ENCODE data around the gene ZNF692.

Gene ZNF692

DNA sequence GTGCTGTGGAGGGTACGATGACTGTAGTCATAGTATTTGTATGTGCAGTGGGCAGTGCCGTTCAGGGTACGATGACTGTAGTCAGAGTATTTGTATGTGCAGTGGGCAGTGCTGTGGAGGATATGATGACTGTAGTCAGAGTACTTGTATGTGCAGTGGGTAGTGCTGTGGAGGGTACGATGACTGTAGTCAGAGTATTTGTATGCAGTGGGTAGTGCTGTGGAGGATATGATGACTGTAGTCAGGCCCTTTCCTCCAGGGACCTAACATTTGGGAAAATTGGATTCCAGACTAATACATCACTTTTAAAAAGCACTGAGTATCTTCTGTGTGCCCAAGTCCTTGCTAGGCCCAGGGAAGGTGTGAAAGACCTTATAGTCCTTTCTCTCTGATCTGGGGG lies 17.9 kb downstream of the ZNF692 start:
- TF ChIP-seq FOXP2 (optimal IDR thresholded peaks at IDR 0.05; ENCODE audit: borderline replicate concordance, extremely low read depth, extremely low read length, insufficient read depth) (no peak), POLR2AphosphoS5 (IDR thresholded peaks at IDR 0.05; ENCODE audit: low read depth, low read length) (no peak)
- TF ChIP-seq, protein P1, sequence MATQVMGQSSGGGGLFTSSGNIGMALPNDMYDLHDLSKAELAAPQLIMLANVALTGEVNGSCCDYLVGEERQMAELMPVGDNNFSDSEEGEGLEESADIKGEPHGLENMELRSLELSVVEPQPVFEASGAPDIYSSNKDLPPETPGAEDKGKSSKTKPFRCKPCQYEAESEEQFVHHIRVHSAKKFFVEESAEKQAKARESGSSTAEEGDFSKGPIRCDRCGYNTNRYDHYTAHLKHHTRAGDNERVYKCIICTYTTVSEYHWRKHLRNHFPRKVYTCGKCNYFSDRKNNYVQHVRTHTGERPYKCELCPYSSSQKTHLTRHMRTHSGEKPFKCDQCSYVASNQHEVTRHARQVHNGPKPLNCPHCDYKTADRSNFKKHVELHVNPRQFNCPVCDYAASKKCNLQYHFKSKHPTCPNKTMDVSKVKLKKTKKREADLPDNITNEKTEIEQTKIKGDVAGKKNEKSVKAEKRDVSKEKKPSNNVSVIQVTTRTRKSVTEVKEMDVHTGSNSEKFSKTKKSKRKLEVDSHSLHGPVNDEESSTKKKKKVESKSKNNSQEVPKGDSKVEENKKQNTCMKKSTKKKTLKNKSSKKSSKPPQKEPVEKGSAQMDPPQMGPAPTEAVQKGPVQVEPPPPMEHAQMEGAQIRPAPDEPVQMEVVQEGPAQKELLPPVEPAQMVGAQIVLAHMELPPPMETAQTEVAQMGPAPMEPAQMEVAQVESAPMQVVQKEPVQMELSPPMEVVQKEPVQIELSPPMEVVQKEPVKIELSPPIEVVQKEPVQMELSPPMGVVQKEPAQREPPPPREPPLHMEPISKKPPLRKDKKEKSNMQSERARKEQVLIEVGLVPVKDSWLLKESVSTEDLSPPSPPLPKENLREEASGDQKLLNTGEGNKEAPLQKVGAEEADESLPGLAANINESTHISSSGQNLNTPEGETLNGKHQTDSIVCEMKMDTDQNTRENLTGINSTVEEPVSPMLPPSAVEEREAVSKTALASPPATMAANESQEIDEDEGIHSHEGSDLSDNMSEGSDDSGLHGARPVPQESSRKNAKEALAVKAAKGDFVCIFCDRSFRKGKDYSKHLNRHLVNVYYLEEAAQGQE (IDR thresholded peaks at IDR 0.05; ENCODE audit: insufficient read depth in 1 of 2, low read depth in 2 of 2, low read length in 2 of 2) = no peak

DNA sequence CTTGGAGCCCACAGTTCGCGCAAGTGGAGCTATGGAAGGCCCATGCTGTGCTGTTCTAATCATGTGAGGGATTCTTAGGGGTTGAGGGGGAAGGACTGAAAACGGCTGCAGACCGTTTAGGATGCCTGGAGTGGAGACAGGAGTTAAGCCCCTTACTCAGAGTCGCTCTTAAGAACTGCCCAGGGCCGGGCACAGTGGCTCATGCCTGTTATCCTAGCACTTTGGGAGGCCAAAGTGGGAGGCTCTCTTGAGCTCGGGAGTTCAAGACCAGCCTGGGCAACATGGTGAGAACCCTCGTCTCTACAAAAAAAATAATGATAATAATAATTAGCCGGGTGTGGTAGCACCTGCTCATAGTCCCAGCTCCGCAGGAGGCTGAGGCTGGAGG lies 19.7 kb downstream of the ZNF692 start:
- TF ChIP-seq SIN3A (IDR thresholded peaks at IDR 0.05; ENCODE audit: borderline replicate concordance, insufficient read depth, low read length) (no peak), FOXP2 (optimal IDR thresholded peaks at IDR 0.05; ENCODE audit: borderline replicate concordance, extremely low read depth, extremely low read length, insufficient read depth) (no peak), TAF1 (IDR thresholded peaks at IDR 0.05; ENCODE audit: borderline replicate concordance, insufficient read depth, low read length) (no peak), POLR2AphosphoS5 (IDR thresholded peaks at IDR 0.05; ENCODE audit: low read depth, low read length) (no peak)
- TF ChIP-seq, protein P1 (IDR thresholded peaks at IDR 0.05; ENCODE audit: insufficient read depth in 1 of 2, low read depth in 2 of 2, low read length in 2 of 2) = no peak

DNA sequence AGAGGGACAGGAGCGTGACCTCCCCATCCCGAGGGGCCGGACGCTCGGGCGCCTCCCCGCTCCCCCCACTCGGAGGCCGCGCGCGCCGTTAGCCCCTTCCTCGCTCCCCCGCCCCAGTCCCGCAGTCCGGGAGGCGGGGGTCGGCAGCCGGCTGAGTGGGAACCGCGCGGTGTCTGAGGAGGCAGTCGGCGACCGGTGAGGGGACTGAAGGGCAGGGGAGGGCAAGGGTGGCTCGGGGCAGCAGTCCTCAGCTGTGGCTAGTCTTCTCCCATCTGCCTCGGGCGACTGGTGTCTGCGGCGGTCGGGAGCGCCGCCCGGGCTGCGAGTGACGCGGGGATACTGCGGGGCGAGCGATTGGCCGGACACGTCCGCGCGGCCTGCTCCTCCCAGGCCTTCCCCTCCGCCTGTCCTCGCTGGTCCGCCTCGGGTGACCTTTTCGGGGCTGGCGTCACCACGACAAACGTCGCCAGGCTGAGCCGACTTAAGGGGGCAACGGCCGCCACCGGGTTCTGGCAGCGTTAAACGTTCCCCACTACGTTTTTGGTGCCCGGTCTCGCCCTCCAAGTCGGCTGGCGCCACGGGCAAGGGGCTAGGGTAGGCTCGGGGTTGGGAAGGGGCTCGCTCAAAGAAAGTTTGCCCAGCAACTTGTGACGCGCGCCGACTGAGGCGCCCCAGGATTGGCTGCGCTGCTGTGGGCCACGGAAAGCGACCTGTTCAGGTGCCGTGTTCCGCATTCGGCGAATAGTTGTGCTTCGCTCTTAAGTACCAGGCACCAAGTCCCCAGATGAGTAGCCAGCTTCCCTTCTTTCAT lies 20.3 kb downstream of the ZNF692 start:
- TF ChIP-seq TAF1 (IDR thresholded peaks at IDR 0.05; ENCODE audit: borderline replicate concordance, insufficient read depth, low read length) (peak; percentile 76; the same call in 1 of the 2 replicates), FOXP2 (optimal IDR thresholded peaks at IDR 0.05; ENCODE audit: borderline replicate concordance, extremely low read depth, extremely low read length, insufficient read depth) (peak; percentile 10), SIN3A (IDR thresholded peaks at IDR 0.05; ENCODE audit: borderline replicate concordance, insufficient read depth, low read length) (no peak), POLR2AphosphoS5 (IDR thresholded peaks at IDR 0.05; ENCODE audit: low read depth, low read length) (peak; percentile 80)
- TF ChIP-seq, protein P1 (IDR thresholded peaks at IDR 0.05; ENCODE audit: insufficient read depth in 1 of 2, low read depth in 2 of 2, low read length in 2 of 2) = no peak

DNA sequence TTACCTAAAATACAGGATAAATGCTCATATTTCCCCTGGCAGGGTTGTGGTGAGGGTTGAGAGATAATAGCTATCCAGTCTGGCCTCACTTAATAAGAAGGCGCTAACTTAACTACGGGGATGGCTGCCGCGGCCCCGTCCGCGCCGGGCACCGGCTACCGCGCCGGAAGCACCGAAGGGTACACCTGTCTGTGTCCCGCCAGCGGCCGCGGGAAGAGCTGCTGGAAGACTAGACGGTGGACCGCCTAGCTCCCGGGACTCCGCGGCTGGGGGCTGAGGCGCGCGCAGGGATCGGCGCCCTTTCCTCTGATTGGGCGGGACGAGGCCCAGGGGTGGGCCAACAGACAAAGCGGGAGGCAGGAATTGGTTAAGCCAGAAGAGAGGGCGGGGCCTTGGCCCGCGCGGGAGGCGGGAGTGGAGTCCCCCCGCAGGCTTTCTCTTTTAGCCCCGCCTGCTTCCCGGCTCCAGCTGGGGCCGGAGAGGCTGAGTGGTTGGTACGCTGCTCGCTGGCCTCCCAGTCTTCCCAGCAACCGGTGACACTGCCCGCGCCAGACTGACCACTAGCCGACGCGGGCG lies 21.0 kb downstream of the ZNF692 start, which contains the start of gene ZNF672:
Gene ZNF672, plus strand, starts transcription at position 444 of the 576 bp plus-strand sequence. CDS start 9,051 bp downstream, outside the sequence.
- peak; percentile 38; the same call in 1 of the 2 replicates for TF ChIP-seq TAF1 (IDR thresholded peaks at IDR 0.05; ENCODE audit: borderline replicate concordance, insufficient read depth, low read length)
- TF ChIP-seq FOXP2 (optimal IDR thresholded peaks at IDR 0.05; ENCODE audit: borderline replicate concordance, extremely low read depth, extremely low read length, insufficient read depth) = peak; percentile 28
- no peak for TF ChIP-seq SIN3A (IDR thresholded peaks at IDR 0.05; ENCODE audit: borderline replicate concordance, insufficient read depth, low read length)
- TF ChIP-seq, protein P1 (IDR thresholded peaks at IDR 0.05; ENCODE audit: insufficient read depth in 1 of 2, low read depth in 2 of 2, low read length in 2 of 2) = no peak; a peak in 1 of 4 replicates
- TF ChIP-seq POLR2AphosphoS5 (IDR thresholded peaks at IDR 0.05; ENCODE audit: low read depth, low read length) = peak; percentile 87
